ENCODE results near the gene PLB1.

DNA sequence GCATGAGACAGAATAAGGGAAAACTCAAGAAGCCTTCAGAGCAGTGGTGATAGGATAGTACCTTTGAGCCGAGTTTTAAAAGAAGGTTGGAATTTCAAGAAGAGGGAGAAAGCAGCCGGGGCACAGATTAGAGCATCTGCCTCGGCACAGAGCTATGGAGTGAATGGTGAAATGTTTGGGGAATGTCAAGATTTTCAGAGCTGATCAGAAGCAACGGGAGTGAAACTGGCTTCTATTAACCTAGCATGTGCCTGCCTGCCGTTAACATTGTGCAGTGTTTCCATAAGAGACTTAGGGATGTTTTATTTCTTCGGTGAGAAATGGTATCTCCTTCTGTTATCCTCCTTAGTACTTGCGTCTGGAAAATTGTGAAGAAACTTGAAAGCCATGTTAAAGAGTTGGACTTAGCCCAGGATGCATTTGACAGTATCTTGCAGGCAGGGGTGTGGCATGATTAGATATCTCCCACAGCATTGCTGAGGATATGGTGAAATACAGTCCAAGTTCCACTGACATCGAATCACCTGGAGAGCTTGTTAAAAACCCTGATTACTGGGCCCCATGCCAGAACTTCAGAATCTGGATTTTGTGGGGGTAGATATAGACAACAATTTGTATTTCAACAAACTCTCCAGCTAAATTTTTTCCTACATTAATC lies 158.9 kb downstream of the PLB1 start:
- TF ChIP-seq EZH2 (optimal IDR thresholded peaks at IDR 0.05; ENCODE audit: low read depth, low read length): no peak
- TF ChIP-seq, protein P1, sequence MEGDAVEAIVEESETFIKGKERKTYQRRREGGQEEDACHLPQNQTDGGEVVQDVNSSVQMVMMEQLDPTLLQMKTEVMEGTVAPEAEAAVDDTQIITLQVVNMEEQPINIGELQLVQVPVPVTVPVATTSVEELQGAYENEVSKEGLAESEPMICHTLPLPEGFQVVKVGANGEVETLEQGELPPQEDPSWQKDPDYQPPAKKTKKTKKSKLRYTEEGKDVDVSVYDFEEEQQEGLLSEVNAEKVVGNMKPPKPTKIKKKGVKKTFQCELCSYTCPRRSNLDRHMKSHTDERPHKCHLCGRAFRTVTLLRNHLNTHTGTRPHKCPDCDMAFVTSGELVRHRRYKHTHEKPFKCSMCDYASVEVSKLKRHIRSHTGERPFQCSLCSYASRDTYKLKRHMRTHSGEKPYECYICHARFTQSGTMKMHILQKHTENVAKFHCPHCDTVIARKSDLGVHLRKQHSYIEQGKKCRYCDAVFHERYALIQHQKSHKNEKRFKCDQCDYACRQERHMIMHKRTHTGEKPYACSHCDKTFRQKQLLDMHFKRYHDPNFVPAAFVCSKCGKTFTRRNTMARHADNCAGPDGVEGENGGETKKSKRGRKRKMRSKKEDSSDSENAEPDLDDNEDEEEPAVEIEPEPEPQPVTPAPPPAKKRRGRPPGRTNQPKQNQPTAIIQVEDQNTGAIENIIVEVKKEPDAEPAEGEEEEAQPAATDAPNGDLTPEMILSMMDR (IDR thresholded peaks at IDR 0.05; ENCODE audit: low read length): no peak
- no peak for TF ChIP-seq EZH2phosphoT487 (IDR thresholded peaks at IDR 0.05; ENCODE audit: low read length)

Data from MM.1S (cell line).